ENCODE measurements around the gene ABO.

Gene ABO

DNA sequence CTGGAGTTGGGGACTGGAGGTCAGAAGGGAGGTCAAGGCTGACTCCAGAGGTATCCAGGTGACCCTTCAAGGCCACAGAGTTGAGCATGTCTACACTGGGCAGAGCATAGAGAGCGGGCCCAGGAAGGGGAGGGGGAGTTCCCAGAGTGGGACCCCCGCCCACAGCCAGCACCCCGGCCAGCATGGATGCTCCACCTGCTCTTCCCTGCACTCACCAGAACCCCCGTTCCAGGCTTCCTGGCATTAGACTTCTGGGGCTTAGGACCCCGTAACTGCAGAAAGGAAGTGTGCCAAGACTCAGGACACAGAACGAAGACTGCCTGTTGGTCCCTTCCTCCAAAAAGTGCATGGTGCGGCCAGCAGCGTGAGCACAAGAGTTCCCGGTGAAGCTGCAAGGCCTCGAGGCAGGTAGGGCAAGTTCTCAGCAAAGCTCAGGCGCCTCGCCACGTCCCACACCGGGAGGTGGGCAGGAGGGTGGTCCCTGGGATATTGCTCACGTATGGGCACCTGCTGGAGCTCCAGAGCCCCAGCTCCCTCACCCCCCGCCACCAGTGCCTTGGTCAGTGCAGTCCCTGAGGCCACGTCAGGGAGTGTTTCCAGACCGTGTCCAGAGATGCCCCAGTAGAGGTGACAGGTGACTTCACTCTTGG lies 13.8 kb downstream of the ABO start:
- no peaks in the 10 kb centered on the region for H3K9me3 ChIP-seq (ENCODE audit: control insufficient read depth, insufficient read depth, low read length)
- no peak overlapping the region for H3K9ac ChIP-seq (ENCODE audit: low read depth, low read length)
- no peaks in the 10 kb centered on the region for H3K27me3 ChIP-seq (ENCODE audit: control insufficient read depth, insufficient read depth, low read length)
- H3K36me3 ChIP-seq (ENCODE audit: control insufficient read depth, insufficient read depth, low read length) = no peaks in the 10 kb centered on the region
- H3K4me3 ChIP-seq (ENCODE audit: low read depth, low read length) = no peak overlapping the region
- H3K27ac ChIP-seq (ENCODE audit: low read depth, low read length) = no peak overlapping the region
- H3K4me1 ChIP-seq (ENCODE audit: control insufficient read depth, insufficient read depth, low read length) = peaks cover 6% of the 10 kb centered on the region; the same call in 1 of the 2 replicates

DNA sequence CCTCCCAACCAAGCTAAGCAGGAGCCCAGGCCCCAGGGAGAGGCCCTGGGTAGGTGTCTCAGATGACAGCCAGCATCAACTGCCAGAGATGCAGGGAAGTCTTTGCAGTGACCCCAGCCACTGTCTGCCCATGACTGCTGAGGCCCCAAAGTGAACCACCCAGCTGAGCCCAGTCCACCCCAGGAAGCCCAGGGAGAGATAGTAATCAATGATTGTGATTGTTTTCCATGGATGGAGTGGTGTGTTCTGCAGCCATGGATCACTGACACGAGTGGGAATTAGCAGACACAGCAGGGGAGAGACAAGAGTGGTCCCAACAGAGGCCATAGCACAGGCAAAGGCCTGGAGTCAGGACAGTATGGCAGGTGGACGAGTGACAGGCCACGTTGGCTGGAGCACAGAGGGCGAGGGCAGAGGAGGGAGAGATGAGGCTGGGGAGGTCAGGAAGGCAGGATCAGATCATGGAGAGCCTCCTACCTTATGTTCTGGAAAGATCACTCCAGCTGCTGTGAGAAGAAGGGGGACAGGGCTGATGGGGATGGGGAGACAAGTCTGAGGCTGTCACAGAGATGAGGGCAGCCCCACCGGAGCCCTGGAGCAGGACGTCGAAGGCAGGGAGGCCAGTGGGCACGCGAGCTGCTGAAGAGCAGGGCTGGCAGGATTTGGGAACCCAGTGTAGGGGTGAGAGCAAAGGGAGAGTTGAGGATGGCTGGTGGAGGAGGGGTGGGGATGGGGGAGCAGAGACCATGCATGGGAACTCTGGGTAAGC lies 14.5 kb downstream of the ABO start:
- Histone ChIP-seq H3K9me3 (ENCODE audit: control insufficient read depth, insufficient read depth, low read length) (no peaks in the 10 kb centered on the region), H3K4me1 (ENCODE audit: control insufficient read depth, insufficient read depth, low read length) (peaks cover 6% of the 10 kb centered on the region; the same call in 1 of the 2 replicates), H3K36me3 (ENCODE audit: control insufficient read depth, insufficient read depth, low read length) (no peaks in the 10 kb centered on the region), H3K9ac (ENCODE audit: low read depth, low read length) (no peak overlapping the region), H3K27ac (ENCODE audit: low read depth, low read length) (no peak overlapping the region), H3K27me3 (ENCODE audit: control insufficient read depth, insufficient read depth, low read length) (no peaks in the 10 kb centered on the region), H3K4me3 (ENCODE audit: low read depth, low read length) (no peak overlapping the region)

DNA sequence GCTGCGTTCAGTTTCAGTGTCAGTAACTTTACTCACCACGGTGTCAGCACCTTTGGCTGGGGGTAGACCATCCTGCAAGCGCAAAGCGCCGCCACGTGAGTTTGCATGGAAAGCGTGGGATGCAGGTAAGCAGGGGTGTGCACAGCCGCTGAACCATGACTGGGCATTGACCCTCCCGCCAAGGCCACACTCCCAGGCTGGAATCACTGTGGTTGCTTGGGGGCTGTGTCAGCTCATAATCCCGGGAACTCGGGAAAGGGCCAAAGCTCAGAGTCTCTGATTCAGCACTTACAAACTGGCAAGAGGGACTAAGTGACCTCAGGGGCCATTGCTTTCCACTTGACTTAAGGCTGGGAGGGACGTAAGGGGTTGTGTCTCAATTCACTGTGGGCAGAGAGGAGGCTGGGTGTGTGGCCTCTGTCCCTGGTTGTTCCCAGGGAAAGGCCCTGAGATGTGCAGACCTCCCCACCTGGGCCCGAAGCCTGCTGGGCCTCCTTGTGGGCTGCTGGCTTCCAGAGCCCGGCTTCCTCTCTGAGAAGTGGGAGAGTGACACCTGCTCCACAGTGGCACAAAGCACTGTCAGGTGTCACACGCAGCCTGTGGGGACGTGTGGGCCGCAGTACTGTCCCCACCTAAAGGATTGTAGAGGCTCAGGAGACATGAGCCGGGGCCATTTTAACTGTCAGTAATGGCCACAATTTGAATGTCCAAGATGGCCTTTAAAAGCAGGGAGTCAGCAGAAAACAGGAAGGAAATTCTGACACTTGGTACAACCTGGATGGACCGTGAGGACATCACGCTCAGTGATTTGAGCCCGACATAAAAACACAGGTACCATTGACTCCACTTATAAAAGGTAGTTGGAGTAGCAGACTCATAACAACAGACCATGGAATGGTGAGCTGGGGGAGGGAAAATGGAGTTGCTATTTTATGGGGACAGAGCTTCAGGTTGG lies 16.7 kb downstream of the ABO start:
- H3K9me3 ChIP-seq (ENCODE audit: control insufficient read depth, insufficient read depth, low read length) = no peaks in the 10 kb centered on the region
- no peak overlapping the region for H3K4me3 ChIP-seq (ENCODE audit: low read depth, low read length)
- H3K9ac ChIP-seq (ENCODE audit: low read depth, low read length) = no peak overlapping the region
- no peaks in the 10 kb centered on the region for H3K36me3 ChIP-seq (ENCODE audit: control insufficient read depth, insufficient read depth, low read length)
- no peak overlapping the region for H3K27ac ChIP-seq (ENCODE audit: low read depth, low read length)
- peaks cover 6% of the 10 kb centered on the region; the same call in 1 of the 2 replicates for H3K4me1 ChIP-seq (ENCODE audit: control insufficient read depth, insufficient read depth, low read length)
- no peaks in the 10 kb centered on the region for H3K27me3 ChIP-seq (ENCODE audit: control insufficient read depth, insufficient read depth, low read length)

DNA sequence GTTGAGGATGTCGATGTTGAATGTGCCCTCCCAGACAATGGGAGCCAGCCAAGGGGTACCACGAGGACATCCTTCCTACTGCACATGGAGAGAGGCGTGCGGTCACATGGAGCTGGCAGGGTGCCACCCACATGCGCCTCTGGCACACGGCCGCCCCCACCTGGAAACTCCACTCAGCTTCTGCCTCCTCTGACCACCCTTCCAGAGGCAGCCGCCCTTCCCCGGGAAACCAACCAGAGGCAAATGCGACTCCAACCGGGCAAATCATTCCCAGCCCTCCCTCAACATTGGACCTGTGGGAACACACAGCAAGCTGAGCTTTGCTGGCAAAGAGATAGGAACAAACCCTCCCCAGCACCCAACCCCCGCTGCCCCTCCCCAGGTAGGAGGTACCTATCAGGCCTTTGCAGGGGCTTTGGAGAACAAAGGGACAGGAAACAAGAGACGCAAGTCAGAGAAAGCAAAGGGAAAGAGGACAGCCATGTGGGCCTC lies 17.5 kb downstream of the ABO start:
- H3K9me3 ChIP-seq (ENCODE audit: control insufficient read depth, insufficient read depth, low read length) = no peaks in the 10 kb centered on the region
- H3K36me3 ChIP-seq (ENCODE audit: control insufficient read depth, insufficient read depth, low read length) = no peaks in the 10 kb centered on the region
- H3K4me1 ChIP-seq (ENCODE audit: control insufficient read depth, insufficient read depth, low read length) = peaks cover 6% of the 10 kb centered on the region; the same call in 1 of the 2 replicates
- H3K27me3 ChIP-seq (ENCODE audit: control insufficient read depth, insufficient read depth, low read length) = no peaks in the 10 kb centered on the region
- H3K4me3 ChIP-seq (ENCODE audit: low read depth, low read length) = no peak overlapping the region
- no peak overlapping the region for H3K9ac ChIP-seq (ENCODE audit: low read depth, low read length)
- H3K27ac ChIP-seq (ENCODE audit: low read depth, low read length) = no peak overlapping the region

DNA sequence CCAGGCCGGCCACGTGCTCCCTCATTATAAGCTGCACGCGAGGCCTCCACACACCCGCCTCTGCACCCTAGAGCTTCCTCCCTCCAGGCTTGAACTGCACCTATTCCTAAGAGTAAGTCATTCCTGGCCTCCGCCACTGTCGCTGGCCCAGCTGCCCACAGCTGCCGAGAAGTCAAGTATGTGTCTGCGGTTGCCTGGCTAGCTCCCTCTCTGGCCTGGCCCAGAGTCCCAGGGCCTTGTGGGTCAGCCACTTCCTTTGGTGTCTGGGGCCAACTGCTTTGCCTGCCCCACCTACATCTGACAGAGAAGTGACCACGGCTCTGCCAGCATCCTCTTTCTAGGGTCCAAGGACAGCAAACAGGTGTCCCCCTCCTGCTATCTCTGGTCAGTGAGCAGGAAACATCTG lies 18.3 kb downstream of the ABO start:
- Histone ChIP-seq H3K4me1 (ENCODE audit: control insufficient read depth, insufficient read depth, low read length) (peaks cover 6% of the 10 kb centered on the region; the same call in 1 of the 2 replicates), H3K4me3 (ENCODE audit: low read depth, low read length) (no peak overlapping the region), H3K36me3 (ENCODE audit: control insufficient read depth, insufficient read depth, low read length) (no peaks in the 10 kb centered on the region), H3K27ac (ENCODE audit: low read depth, low read length) (no peak overlapping the region), H3K27me3 (ENCODE audit: control insufficient read depth, insufficient read depth, low read length) (no peaks in the 10 kb centered on the region), H3K9ac (ENCODE audit: low read depth, low read length) (no peak overlapping the region), H3K9me3 (ENCODE audit: control insufficient read depth, insufficient read depth, low read length) (no peaks in the 10 kb centered on the region)

DNA sequence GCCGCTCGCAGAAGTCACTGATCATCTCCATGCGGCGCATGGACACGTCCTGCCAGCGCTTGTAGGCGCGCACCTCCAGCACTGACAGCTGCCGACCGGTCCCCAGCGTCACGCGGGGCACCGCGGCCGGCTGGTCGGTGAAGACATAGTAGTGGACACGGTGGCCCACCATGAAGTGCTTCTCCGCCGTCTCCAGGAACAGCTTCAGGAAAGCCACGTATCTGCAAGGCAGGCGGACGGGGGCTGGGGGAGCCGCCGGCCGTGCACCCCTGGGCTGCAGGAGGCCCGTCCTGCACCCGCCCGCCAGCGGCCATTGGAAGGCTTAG lies 18.9 kb downstream of the ABO start:
- no peaks in the 10 kb centered on the region for H3K9me3 ChIP-seq (ENCODE audit: control insufficient read depth, insufficient read depth, low read length)
- H3K4me3 ChIP-seq (ENCODE audit: low read depth, low read length) = no peak overlapping the region
- peaks cover 6% of the 10 kb centered on the region; the same call in 1 of the 2 replicates for H3K4me1 ChIP-seq (ENCODE audit: control insufficient read depth, insufficient read depth, low read length)
- H3K27ac ChIP-seq (ENCODE audit: low read depth, low read length) = no peak overlapping the region
- H3K27me3 ChIP-seq (ENCODE audit: control insufficient read depth, insufficient read depth, low read length) = no peaks in the 10 kb centered on the region
- H3K9ac ChIP-seq (ENCODE audit: low read depth, low read length) = no peak overlapping the region
- H3K36me3 ChIP-seq (ENCODE audit: control insufficient read depth, insufficient read depth, low read length) = no peaks in the 10 kb centered on the region

DNA sequence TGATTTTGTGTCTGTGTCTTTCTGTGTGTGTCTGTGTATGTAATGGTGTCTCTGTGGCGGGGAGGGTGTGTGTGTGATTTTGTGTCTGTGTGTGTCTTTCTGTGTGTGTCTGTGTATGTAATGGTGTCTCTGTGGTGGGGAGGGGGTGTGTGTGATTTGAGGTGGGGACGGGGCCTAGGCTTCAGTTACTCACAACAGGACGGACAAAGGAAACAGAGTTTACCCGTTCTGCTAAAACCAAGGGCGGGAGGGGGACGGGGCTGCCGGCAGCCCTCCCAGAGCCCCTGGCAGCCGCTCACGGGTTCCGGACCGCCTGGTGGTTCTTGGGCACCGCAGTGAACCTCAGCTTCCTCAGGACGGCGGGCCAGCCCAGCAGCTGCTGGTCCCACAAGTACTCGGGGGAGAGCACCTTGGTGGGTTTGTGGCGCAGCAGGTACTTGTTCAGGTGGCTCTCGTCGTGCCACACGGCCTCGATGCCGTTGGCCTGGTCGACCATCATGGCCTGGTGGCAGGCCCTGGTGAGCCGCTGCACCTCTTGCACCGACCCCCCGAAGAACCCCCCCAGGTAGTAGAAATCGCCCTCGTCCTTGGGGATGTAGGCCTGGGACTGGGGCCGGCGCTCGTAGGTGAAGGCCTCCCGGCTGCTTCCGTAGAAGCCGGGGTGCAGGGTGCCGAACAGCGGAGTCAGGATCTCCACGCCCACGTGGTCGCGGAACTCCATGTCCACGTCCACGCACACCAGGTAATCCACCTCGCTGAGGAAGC lies 19.4 kb downstream of the ABO start:
- no peak overlapping the region for H3K9ac ChIP-seq (ENCODE audit: low read depth, low read length)
- H3K4me3 ChIP-seq (ENCODE audit: low read depth, low read length) = no peak overlapping the region
- no peaks in the 10 kb centered on the region for H3K9me3 ChIP-seq (ENCODE audit: control insufficient read depth, insufficient read depth, low read length)
- no peaks in the 10 kb centered on the region for H3K27me3 ChIP-seq (ENCODE audit: control insufficient read depth, insufficient read depth, low read length)
- H3K4me1 ChIP-seq (ENCODE audit: control insufficient read depth, insufficient read depth, low read length) = peaks cover 6% of the 10 kb centered on the region; the same call in 1 of the 2 replicates
- H3K27ac ChIP-seq (ENCODE audit: low read depth, low read length) = no peak overlapping the region
- H3K36me3 ChIP-seq (ENCODE audit: control insufficient read depth, insufficient read depth, low read length) = no peaks in the 10 kb centered on the region

DNA sequence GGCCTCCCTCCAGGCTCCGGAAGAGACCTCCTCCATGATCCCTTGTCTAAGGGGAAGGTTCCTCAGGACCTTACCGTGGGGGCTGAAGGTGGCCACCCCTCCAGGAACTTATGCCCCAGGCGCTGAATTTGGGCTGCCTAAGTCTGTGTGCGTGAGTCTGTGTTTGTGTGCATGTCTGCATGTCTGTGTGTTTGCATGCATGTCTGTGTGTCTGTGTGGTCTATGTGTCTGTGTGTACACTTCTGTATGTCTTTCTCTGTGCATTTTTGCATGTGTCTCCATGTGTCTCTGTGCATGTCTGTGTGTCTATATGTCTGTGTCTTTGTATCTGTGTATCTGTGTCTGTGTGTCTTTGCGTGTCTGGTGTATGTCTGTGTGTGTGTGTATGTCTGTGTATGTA lies 20.5 kb downstream of the ABO start:
- H3K9me3 ChIP-seq (ENCODE audit: control insufficient read depth, insufficient read depth, low read length) = no peaks in the 10 kb centered on the region
- peaks cover 6% of the 10 kb centered on the region; the same call in 1 of the 2 replicates for H3K4me1 ChIP-seq (ENCODE audit: control insufficient read depth, insufficient read depth, low read length)
- no peaks in the 10 kb centered on the region for H3K27me3 ChIP-seq (ENCODE audit: control insufficient read depth, insufficient read depth, low read length)
- no peak overlapping the region for H3K27ac ChIP-seq (ENCODE audit: low read depth, low read length)
- no peak overlapping the region for H3K9ac ChIP-seq (ENCODE audit: low read depth, low read length)
- H3K36me3 ChIP-seq (ENCODE audit: control insufficient read depth, insufficient read depth, low read length) = no peaks in the 10 kb centered on the region
- H3K4me3 ChIP-seq (ENCODE audit: low read depth, low read length) = no peak overlapping the region

DNA sequence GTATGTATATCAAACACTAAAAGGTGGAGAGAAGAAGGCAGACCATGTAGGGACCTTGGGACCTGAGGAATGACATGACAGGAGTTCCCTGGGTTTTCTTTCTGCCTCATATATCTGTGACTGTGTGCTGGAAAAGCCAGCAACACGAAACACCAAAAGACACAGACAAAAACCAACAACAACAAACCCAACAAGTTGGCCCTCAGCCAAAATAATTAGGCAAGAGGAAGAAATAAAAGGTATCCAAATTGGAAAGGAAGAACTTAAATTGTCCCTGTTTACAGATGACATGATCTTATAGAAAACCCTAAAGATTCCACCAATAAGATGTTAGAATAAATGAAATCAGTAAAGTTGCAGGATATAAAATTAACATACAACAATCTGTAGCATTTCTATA lies 21.7 kb downstream of the ABO start:
- Histone ChIP-seq H3K27me3 (ENCODE audit: control insufficient read depth, insufficient read depth, low read length) (no peaks in the 10 kb centered on the region), H3K4me1 (ENCODE audit: control insufficient read depth, insufficient read depth, low read length) (peaks cover 6% of the 10 kb centered on the region; the same call in 1 of the 2 replicates), H3K27ac (ENCODE audit: low read depth, low read length) (no peak overlapping the region), H3K36me3 (ENCODE audit: control insufficient read depth, insufficient read depth, low read length) (no peaks in the 10 kb centered on the region), H3K4me3 (ENCODE audit: low read depth, low read length) (no peak overlapping the region), H3K9ac (ENCODE audit: low read depth, low read length) (no peak overlapping the region), H3K9me3 (ENCODE audit: control insufficient read depth, insufficient read depth, low read length) (no peaks in the 10 kb centered on the region)

DNA sequence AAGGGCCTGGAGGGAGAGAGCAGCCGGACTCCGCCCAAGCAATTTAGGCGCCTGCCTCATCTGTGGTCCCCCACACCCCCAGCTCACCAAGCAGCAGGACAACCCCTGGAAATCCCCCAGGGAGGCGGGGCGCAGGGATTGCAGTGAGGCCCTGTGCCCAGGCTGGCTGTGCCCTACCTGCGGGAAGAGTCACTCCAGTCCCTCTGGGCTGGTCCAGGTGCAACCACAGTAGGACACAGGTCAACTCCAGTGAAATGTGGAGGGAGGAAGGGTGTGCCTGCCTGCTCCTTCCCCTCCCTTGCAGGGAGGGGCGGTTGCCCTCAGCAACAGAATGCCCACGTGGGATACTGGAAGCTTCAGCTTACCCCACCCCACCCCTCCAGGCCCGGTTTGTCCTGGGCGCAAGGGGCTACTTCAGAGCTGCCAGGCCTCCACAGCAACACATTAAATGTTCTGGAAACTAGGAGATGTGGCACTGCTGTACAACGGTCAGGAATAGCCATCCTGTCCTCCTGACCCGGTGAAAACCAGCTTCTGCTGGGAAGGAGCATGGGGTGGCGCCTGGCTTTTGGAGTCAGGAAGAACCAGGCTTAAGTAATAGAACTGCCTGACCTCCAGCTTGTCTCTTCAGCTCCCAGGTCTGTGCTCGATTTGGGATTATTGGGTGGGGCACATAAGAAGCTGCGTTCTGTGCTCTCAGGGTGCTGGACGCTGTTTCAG lies 22.5 kb downstream of the ABO start:
- Histone ChIP-seq H3K27ac (ENCODE audit: low read depth, low read length) (no peak overlapping the region), H3K4me3 (ENCODE audit: low read depth, low read length) (no peak overlapping the region), H3K9ac (ENCODE audit: low read depth, low read length) (no peak overlapping the region)

More for the DNA sequence above, 22.5 kb downstream of the ABO start:
- Histone ChIP-seq H3K4me1 (ENCODE audit: control insufficient read depth, insufficient read depth, low read length) (0 out of 2 replicates have a peak, but pooled peaks cover under 1% of the 10 kb centered on the region), H3K9me3 (ENCODE audit: control insufficient read depth, insufficient read depth, low read length) (no peaks in the 10 kb centered on the region), H3K27me3 (ENCODE audit: control insufficient read depth, insufficient read depth, low read length) (no peaks in the 10 kb centered on the region), H3K36me3 (ENCODE audit: control insufficient read depth, insufficient read depth, low read length) (no peaks in the 10 kb centered on the region)

Data from HUES48 (cell line).